Activated T-helper 1 cell treated with anti-CD3 and anti-CD28 coated beads, Interleukin-12 subunit alpha, Interleukin-12 subunit beta, Interleukin-2, Interleukin-4 antibody, amounts not matched to agents 30 ng/mL and 10 ng/mL and 1 ng/mL, durations not matched to agents 14 hours and 24 hours and 36 hours (primary cell): ENCODE measurements around the gene DGKI. TPM values are rescaled to one million over a fixed set of nuclear protein-coding genes. Genes with fewer than 3 reads are reported as not detected.
"Not testable (repeated sequence)": the region's sequence is repeated elsewhere in the genome, so short reads cannot be mapped to it uniquely, and the experiment has no call there.

Experiments
- DNase-seq: peaks from one replicate; pipeline ENCODE4 v3.0.0; 2021; ENCODE audit warnings: low spot score
- H3K27ac Mint-ChIP-seq: one replicate; pipeline ENCODE4 v1.8.0; 2021; ENCODE audit warnings: mild to moderate bottlenecking, mixed read lengths
- H3K27me3 Mint-ChIP-seq: one replicate; pipeline ENCODE4 v1.8.0; 2022; ENCODE audit warnings: mild to moderate bottlenecking, moderate library complexity, mixed read lengths; ENCODE audit not compliant: insufficient read depth
- H3K36me3 Mint-ChIP-seq: one replicate; pipeline ENCODE4 v1.8.0; 2021; ENCODE audit warnings: low read depth, mixed read lengths
- H3K4me1 Mint-ChIP-seq: one replicate; pipeline ENCODE4 v1.8.0; 2021; ENCODE audit warnings: low read depth, mixed read lengths
- H3K4me3 Mint-ChIP-seq: one replicate; pipeline ENCODE4 v1.8.0; 2021; ENCODE audit warnings: mild to moderate bottlenecking, moderate library complexity, mixed read lengths
- H3K9me3 Mint-ChIP-seq: one replicate; pipeline ENCODE4 v1.8.0; 2021; ENCODE audit warnings: mixed read lengths
- intact Hi-C: fragments of 100-400 bp; cut with micrococcal nuclease; formaldehyde crosslinking; loops from one replicate; pipeline ENCODE4 v1.15.1; 2024
- total RNA-seq: library from RNA; stranded (reverse); gene quantifications from 2 replicates; pipeline ENCODE4 v1.2.3, GENCODE V29; 2022

Gene DGKI
- total RNA-seq, 1 donor from 2014 or later = 27.3 TPM

DNA sequence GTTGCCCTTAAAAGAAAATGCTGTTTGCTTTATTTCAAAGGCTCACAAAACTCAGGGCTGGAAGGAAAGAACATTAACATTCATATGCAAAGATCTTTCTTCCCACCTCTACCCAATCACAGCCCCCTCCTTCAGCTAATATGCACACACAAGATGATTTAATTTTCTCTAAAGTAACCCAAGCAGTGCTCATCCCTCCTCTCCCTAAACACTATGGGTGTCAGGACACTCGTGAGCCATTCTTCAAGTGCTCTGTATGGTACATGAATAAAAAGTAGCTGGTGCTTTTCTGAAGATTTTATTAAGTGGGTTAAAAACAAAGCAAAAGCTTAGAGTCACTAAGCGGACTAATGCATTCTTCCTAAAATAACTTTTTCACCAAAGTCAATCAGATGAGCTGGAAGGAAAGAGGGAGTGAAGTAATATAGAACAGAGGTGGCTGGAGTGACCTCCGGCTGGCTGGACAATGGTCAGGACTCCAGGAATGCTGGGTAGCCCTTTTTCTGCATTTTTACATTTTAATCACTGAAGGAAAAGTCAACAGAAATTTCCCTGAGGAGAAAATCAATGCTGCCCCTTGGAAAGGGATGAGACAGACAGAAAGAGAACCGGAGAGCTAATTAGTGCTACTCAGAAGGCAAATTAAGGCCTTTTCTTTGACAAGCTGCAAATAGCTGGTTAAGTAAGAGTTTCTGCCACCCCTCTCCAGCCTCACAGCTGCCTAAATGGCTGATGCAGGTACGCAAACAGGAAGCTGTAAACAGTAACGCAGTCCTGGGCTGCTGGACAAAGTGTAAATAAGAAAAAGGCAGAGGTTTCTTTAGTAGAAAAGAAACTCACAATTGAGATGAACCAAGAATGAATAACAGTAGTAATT, 6.6 kb downstream of the DGKI start:
- intact Hi-C loops = no loop called here
- peaks cover 2% of the 10 kb centered on the region for H3K36me3 Mint-ChIP-seq
- peaks cover 3% of the 10 kb centered on the region for H3K9me3 Mint-ChIP-seq
- H3K4me3 Mint-ChIP-seq = no peak overlapping the region
- peaks cover 17% of the 10 kb centered on the region for H3K27me3 Mint-ChIP-seq
- H3K4me1 Mint-ChIP-seq = no peaks in the 10 kb centered on the region
- DNase-seq = no peak
- no peak overlapping the region for H3K27ac Mint-ChIP-seq

DNA sequence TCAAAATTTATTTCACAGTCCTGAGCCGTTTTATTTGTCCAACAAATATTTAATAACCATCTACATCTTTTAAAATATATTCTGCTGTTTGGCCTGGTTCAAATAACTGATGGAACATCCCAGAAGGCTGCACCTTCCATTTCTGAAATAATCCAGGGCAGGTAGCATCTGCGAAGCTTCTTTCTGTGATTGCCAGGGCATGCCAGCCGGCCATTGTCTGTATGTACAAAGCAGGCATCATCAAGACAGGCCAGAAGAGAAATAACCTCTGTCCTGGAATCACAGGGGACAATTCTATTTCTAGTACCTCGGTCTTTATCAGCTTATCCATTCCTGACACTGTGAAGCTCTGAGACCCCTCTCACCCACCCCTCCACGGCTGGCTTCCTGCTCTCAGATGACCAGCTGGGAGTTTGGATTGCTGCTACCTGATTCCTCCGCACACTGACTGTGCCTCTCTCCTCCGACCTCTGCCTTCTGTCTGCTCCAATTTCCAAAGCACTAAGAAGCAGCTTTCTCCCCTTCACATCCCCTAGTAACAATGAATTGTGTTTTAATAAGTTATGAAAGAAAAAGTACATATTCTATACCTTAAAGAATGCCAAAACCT, 8.0 kb downstream of the DGKI start:
- Mint-ChIP-seq H3K27me3 (peaks cover 9% of the 10 kb centered on the region), H3K36me3 (peaks cover 2% of the 10 kb centered on the region), H3K4me1 (no peaks in the 10 kb centered on the region), H3K9me3 (peaks cover 7% of the 10 kb centered on the region), H3K4me3 (no peak overlapping the region), H3K27ac (no peak overlapping the region)
- intact Hi-C loops = no loop called here
- DNase-seq = no peak

GRCh38 chr7:137836541-137836940, 10.2 kb downstream of the DGKI start:
- Mint-ChIP-seq H3K9me3 (peaks cover 17% of the 10 kb centered on the region), H3K27ac (no peak overlapping the region), H3K4me1 (no peaks in the 10 kb centered on the region), H3K4me3 (no peak overlapping the region), H3K27me3 (peaks cover 6% of the 10 kb centered on the region), H3K36me3 (peaks cover 7% of the 10 kb centered on the region)
- intact Hi-C loops = no loop called here
- no peak for DNase-seq

DNA sequence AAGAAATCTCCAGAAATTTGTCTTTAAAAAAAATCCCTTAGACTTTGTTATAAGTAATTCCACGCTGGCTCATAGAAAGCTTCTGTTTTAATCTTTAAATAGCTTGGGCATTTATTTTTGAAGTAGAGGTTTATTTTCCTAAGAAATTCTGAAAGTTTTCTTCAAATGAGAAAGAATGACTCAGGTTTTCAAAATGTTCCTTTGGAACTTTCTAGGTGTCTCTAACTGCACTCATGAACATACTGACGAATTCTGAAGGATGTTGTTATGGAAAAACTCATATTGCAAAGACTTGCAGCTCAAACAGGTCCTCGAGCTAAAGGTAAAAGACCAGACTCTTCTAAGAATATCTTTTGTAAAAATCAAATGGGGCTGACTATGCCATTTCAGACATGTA, 10.7 kb downstream of the DGKI start:
- intact Hi-C loops = no loop called here
- Mint-ChIP-seq H3K4me1 (no peaks in the 10 kb centered on the region), H3K36me3 (peaks cover 7% of the 10 kb centered on the region), H3K4me3 (no peak overlapping the region), H3K27ac (no peak overlapping the region), H3K27me3 (peaks cover 6% of the 10 kb centered on the region), H3K9me3 (peaks cover 18% of the 10 kb centered on the region)
- DNase-seq = no peak

- H3K4me3 Mint-ChIP-seq = no peak overlapping the region
- intact Hi-C loops = no loop called here
- no peak for DNase-seq
- H3K27me3 Mint-ChIP-seq = peaks cover 6% of the 10 kb centered on the region
- no peaks in the 10 kb centered on the region for H3K4me1 Mint-ChIP-seq
- H3K9me3 Mint-ChIP-seq = peaks cover 23% of the 10 kb centered on the region
- no peak overlapping the region for H3K27ac Mint-ChIP-seq
- H3K36me3 Mint-ChIP-seq = peaks cover 7% of the 10 kb centered on the region
These were observed 11.2 kb downstream of the DGKI start for GRCh38 chr7:137835486-137836112.

DNA sequence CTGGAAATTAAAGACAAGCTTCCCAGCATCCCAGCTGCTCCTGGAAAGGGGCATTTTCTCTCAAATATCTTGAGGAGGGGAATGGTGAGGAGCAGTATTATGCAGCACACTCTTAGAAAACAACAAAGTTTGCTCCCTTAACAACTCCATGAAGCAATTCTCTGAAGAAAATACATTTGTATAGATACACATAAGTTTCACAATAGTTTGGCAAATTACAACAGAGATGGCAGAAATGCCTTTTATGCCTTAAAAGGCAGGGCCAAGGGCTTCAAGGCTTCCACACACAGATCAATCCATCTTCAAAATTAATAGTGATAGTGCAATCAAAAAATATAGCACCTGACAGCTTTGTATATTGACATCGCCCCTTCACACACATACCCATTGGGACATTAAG, 12.2 kb downstream of the DGKI start:
- Mint-ChIP-seq H3K4me1 (no peaks in the 10 kb centered on the region), H3K27ac (no peak overlapping the region), H3K27me3 (peaks cover 8% of the 10 kb centered on the region), H3K9me3 (peaks cover 27% of the 10 kb centered on the region), H3K4me3 (no peak overlapping the region), H3K36me3 (peaks cover 7% of the 10 kb centered on the region)
- no peak for DNase-seq
- intact Hi-C loops = no loop called here

- H3K4me3 Mint-ChIP-seq, H3K4me1 Mint-ChIP-seq, H3K36me3 Mint-ChIP-seq, DNase-seq, intact Hi-C loops, H3K27ac Mint-ChIP-seq, H3K27me3 Mint-ChIP-seq: not testable (repeated sequence)
- peaks cover 27% of the 10 kb centered on the region for H3K9me3 Mint-ChIP-seq
These were observed 13.8 kb downstream of the DGKI start for GRCh38 chr7:137832990-137833389.

GRCh38 chr7:137832382-137832781, 14.4 kb downstream of the DGKI start:
- intact Hi-C loops = no loop called here
- peaks cover 27% of the 10 kb centered on the region for H3K9me3 Mint-ChIP-seq
- peaks cover 7% of the 10 kb centered on the region for H3K36me3 Mint-ChIP-seq
- no peaks in the 10 kb centered on the region for H3K4me1 Mint-ChIP-seq
- H3K27ac Mint-ChIP-seq = no peak overlapping the region
- DNase-seq = no peak
- H3K27me3 Mint-ChIP-seq = peaks cover 7% of the 10 kb centered on the region
- no peak overlapping the region for H3K4me3 Mint-ChIP-seq

DNA sequence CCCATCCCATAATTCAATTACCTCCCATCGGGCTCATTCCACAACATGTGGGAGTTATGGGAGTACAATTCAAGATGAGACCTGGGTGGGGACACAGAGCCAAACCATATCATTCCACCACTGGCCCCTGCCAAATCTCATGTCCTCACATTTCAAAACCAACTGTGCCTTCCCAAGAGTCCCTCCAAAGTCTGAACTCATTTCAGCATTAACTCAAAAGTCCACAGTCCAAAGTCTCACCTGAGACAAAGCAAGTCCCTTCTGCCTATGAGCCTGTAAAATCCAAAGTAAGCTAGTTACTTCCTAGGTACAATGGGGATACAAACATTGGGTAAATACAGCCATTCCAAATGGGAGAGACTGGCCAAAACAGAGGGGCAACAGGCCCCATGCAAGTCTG, 15.2 kb downstream of the DGKI start:
- H3K27ac Mint-ChIP-seq, H3K27me3 Mint-ChIP-seq, intact Hi-C loops, H3K4me1 Mint-ChIP-seq, H3K4me3 Mint-ChIP-seq, H3K36me3 Mint-ChIP-seq, DNase-seq: not testable (repeated sequence)
- peaks cover 27% of the 10 kb centered on the region for H3K9me3 Mint-ChIP-seq

- DNase-seq = no peak
- Mint-ChIP-seq H3K4me1 (no peaks in the 10 kb centered on the region), H3K27me3 (peaks cover 5% of the 10 kb centered on the region), H3K4me3 (no peak overlapping the region), H3K36me3 (peaks cover 5% of the 10 kb centered on the region), H3K9me3 (peaks cover 24% of the 10 kb centered on the region), H3K27ac (no peak overlapping the region)
- intact Hi-C loops = no loop called here
These were observed 17.3 kb downstream of the DGKI start for GRCh38 chr7:137829337-137829992.

DNA sequence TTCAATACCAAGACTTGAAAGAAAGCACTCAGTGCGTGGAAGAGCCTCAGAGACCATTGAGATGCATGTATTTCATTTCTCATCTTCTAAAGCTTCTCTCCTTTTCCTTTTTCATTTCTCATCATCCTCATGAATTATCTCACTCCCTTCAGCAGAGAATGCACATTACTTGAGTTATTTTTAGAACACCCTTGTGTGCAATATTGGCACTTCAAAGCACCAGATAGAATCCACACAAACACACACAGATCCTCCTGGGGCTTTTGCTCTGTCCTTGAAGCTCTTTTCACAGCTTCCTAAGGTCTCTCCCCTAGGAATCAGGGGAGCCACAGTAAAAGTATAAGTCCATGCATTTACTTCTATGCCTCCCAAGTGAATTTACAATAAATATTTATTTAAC, 18.3 kb downstream of the DGKI start:
- intact Hi-C loops = no loop called here
- H3K27me3 Mint-ChIP-seq = peaks cover 7% of the 10 kb centered on the region
- H3K9me3 Mint-ChIP-seq = peaks cover 18% of the 10 kb centered on the region
- H3K4me1 Mint-ChIP-seq = no peaks in the 10 kb centered on the region
- peak overlapping the region; percentile 60 for H3K27ac Mint-ChIP-seq
- peaks cover 5% of the 10 kb centered on the region for H3K36me3 Mint-ChIP-seq
- no peak overlapping the region for H3K4me3 Mint-ChIP-seq
- no peak for DNase-seq

DNA sequence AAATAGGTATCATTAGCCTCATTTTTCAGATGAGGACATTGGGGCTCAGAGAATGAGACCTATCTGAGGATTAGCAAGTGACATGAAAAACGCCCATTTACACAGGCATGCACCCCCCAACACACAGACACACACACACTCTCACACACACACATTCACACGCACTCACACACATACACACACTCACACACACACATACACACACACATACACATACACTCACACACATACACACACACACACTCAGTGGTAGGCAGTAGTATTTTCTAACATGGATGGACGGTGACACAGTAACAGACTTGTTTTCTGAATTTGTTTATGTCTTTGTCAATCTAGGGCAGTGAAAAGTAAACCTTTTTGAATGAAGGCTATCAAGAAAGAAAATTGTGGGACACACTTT, 21.3 kb downstream of the DGKI start:
- peaks cover 3% of the 10 kb centered on the region for H3K9me3 Mint-ChIP-seq
- DNase-seq = no peak
- H3K27me3 Mint-ChIP-seq = peaks cover 9% of the 10 kb centered on the region
- H3K4me1 Mint-ChIP-seq = no peaks in the 10 kb centered on the region
- H3K36me3 Mint-ChIP-seq = no peaks in the 10 kb centered on the region
- H3K27ac Mint-ChIP-seq = no peak overlapping the region
- intact Hi-C loops = no loop called here
- no peak overlapping the region for H3K4me3 Mint-ChIP-seq
